Heart left ventricle (tissue), 16 donors: Measurements from ENCODE around the gene FAM193B. TPM values are rescaled to one million over a fixed set of nuclear protein-coding genes. Genes with fewer than 3 reads are reported as not detected.

Experiments
- ATAC-seq, 4 donors: fragments of 200-7000 bp; cut with Tn5 transposase; one replicate each; pipeline ENCODE4 v1.9.1; 2020 to 2022; ENCODE audit warnings: moderate library complexity in 4 of 4, mild to moderate bottlenecking in 3 of 4, moderate number of reproducible peaks in 1 of 4
- DNase-seq, 5 donors: peaks; one replicate each; pipeline ENCODE4 v3.0.0-alpha.2; 2020
- H3K27ac ChIP-seq, 12 donors: fragments of 200-600 bp; sonication (generic) in 4 of 12; one replicate each; pipeline versions ENCODE4 v1.5.0 to v1.8.0; 2016 to 2022; ENCODE audit warnings: mild to moderate bottlenecking in 2 of 12
- H3K27me3 ChIP-seq, 9 donors: fragments of 200-600 bp; sonication (generic) in 2 of 9; one replicate each; pipeline versions ENCODE4 v1.5.1 to v1.8.0; 2016 to 2022; ENCODE audit warnings: mild to moderate bottlenecking in 3 of 9
- H3K36me3 ChIP-seq, 9 donors: fragments of 200-600 bp; sonication (generic) in 2 of 9; one replicate each; pipeline versions ENCODE4 v1.5.0 to v1.8.0; 2018 to 2022; ENCODE audit warnings: mild to moderate bottlenecking in 2 of 9
- H3K4me1 ChIP-seq, 12 donors: fragments of 200-600 bp; sonication (generic) in 4 of 12; one replicate each; pipeline versions ENCODE4 v1.5.0 to v1.8.0; 2016 to 2022; ENCODE audit warnings: mild to moderate bottlenecking in 3 of 12
- H3K4me3 ChIP-seq, 12 donors: fragments of 200-600 bp; sonication (generic) in 4 of 12; one replicate each; pipeline versions ENCODE4 v1.5.0 to v1.8.0; 2017 to 2022; ENCODE audit warnings: mild to moderate bottlenecking in 9 of 12, moderate library complexity in 4 of 12
- H3K9me3 ChIP-seq, 12 donors: fragments of 200-600 bp; sonication (generic) in 4 of 12; one replicate each; pipeline versions ENCODE4 v1.5.0 to v1.8.0; 2016 to 2022; ENCODE audit warnings: mild to moderate bottlenecking in 1 of 12
- CTCF ChIP-seq, 12 donors: fragments of 200-600 bp; sonication (generic) in 4 of 12; IDR thresholded peaks; one replicate each; pipeline versions ENCODE4 v1.5.0 to v1.8.0; 2018 to 2022; ENCODE audit warnings: antibody characterized with exemption in 12 of 12, mild to moderate bottlenecking in 5 of 12
- POLR2A ChIP-seq, 2 donors: fragments of 450-650 bp; IDR thresholded peaks; one replicate each; pipeline ENCODE4 v1.6.1; 2017; ENCODE audit warnings: antibody characterized with exemption in 2 of 2, mild to moderate bottlenecking in 2 of 2, moderate library complexity in 2 of 2
- WGBS, 4 donors: extraction: QIAGEN DNeasy Blood & Tissue Kit in 2 of 4; methylation state at CpG; one replicate each; pipeline versions ENCODE4 v1.1.5 to v1.1.7; 2013 to 2018; 5-methylcytosine and 5-hydroxymethylcytosine counted together
- intact Hi-C, 10 donors: fragments of 100-400 bp; cut with DNase I; formaldehyde crosslinking; loops; one replicate each; pipeline versions ENCODE4 v1.11.1 to v1.14.2; 2022
- polyA plus RNA-seq, 2 donors: library from polyadenylated mRNA; stranded (reverse); fragments of 200-250 nt; gene quantifications; one replicate each; pipeline ENCODE4 v1.2.3, GENCODE V29; 2013
- total RNA-seq, 9 donors: library from RNA; depleted of rRNA in 2 of 9; stranded (reverse); fragments of >200 nt in 2 of 9; fragmentation: NEBNext Ultra II Directional in 3 of 9; extraction: Animal tissue kit (Norgen Biotek cat#: 25700) in 3 of 9; gene quantifications; one replicate each; pipeline versions ENCODE4 v1.1.0 to v1.2.4, GENCODE V29; 2016 to 2023
- donor health status: ischemic (EF 13 %, LVEDD 7.1; RV severe dilation, severe dysfunction).
- donor health status: healthy with polysubstance abuse.
- donor health status: DM: no; HTN: yes; CAD: no.
- donor health status: DM: no; HTN: no; CAD: no.
- donor health status: ischemic (EF 25% LVEDD 6.9; RV normal size, moderate dysfunction).
- donor health status: ischemic (EF 25% LVEDD 5.7; RV mildly dilated, moderate dysfunction).
- donor health status: healthy.
- donor health status: DM: yes; HTN: yes; CAD: no.
- donor health status: ischemic (EF 35%, LVEDD 5.7; RV mildly dilated, moderate dysfunction).
- donor health status: nonischemic (EF 11% LVEDD 7.7; RV severe dilation, severe dysfunction).
- donor health status: DM: yes; HTN: yes; CAD: no.
- donor health status: PGD.
- donor health status: ischemic (EF 29% LVEDD 5.4; RV normal size, mild dysfunction).
- donor health status: nonischemic (EF 23%, LVEDD 6.1; RV moderate dilation, normal function).

The FAM193B gene
- total and polyA plus RNA-seq, 11 donors = 13.1 to 58.9 (median 20.2) TPM

GRCh38 chr5:177505075-177505474, 49.3 kb downstream of the FAM193B start:
- no peaks in the 10 kb centered on the region for H3K27me3 ChIP-seq
- no peak overlapping the region for H3K27ac ChIP-seq
- intact Hi-C loops = loop anchor here in 1 of 10 donors (10.0 kb wide), 1 partner anchor 190 kb away; the partner anchor contains the start of gene MXD3
- ATAC-seq = no peak
- H3K4me3 ChIP-seq = no peak overlapping the region
- no peak for DNase-seq
- no peaks in the 10 kb centered on the region for H3K9me3 ChIP-seq
- WGBS, 4 donors = 98 to 100% (median 98%) methylated on average over 1 to 4 of the region's 4 CpGs; no CpG with 5 or more reads in 1 of the 4 donors
- peaks cover 0 to 20% (median 0%) of the 10 kb centered on the region in 9 donors for H3K36me3 ChIP-seq
- peaks cover 0 to 38% (median 10%) of the 10 kb centered on the region in 12 donors for H3K4me1 ChIP-seq
- TF ChIP-seq POLR2A (IDR thresholded peaks at IDR 0.05) = no peak
- TF ChIP-seq CTCF (IDR thresholded peaks at IDR 0.05) = no peak

- intact Hi-C loops = loop anchor here in 4 of 10 donors (5.0 to 10.0 kb wide), 4 partner anchors 97 to 190 kb away; partner anchors contain the start of genes F12 (in 1 of the 4), MXD3 (in 1 of the 4) and PFN3 (in 1 of the 4)
- no peaks in the 10 kb centered on the region for H3K27me3 ChIP-seq
- H3K27ac ChIP-seq = no peak overlapping the region
- H3K4me3 ChIP-seq = no peak overlapping the region
- ATAC-seq (no peak), DNase-seq (peak in 1 of 5 donors; percentile 67)
- no peak for TF ChIP-seq CTCF (IDR thresholded peaks at IDR 0.05)
- TF ChIP-seq POLR2A (IDR thresholded peaks at IDR 0.05) = no peak
- H3K4me1 ChIP-seq = peaks cover 0 to 31% (median 10%) of the 10 kb centered on the region in 12 donors
- peaks cover 0 to 20% (median 0%) of the 10 kb centered on the region in 9 donors for H3K36me3 ChIP-seq
- H3K9me3 ChIP-seq = no peaks in the 10 kb centered on the region
- WGBS, 4 donors = 94 to 95% (median 94%) methylated on average over 29 to 47 of the region's 47 CpGs
Observed at GRCh38 chr5:177504086-177505056, 50.0 kb downstream of the FAM193B start.

- TF ChIP-seq POLR2A (IDR thresholded peaks at IDR 0.05) (no peak), CTCF (IDR thresholded peaks at IDR 0.05) (no peak)
- intact Hi-C loops = loop anchor here in 4 of 10 donors (5.0 to 10.0 kb wide), 4 partner anchors 96 to 189 kb away; partner anchors contain the start of genes F12 (in 1 of the 4), MXD3 (in 1 of the 4) and PFN3 (in 1 of the 4)
- ATAC-seq (no peak), DNase-seq (peak in 1 of 5 donors; percentile 53)
- H3K4me3 ChIP-seq = no peak overlapping the region
- 91 to 93% (median 93%) methylated on average over 14 to 24 of the region's 24 CpGs for WGBS, 4 donors
- H3K36me3 ChIP-seq = peaks cover 0 to 20% (median 0%) of the 10 kb centered on the region in 9 donors
- H3K27me3 ChIP-seq = no peaks in the 10 kb centered on the region
- no peaks in the 10 kb centered on the region for H3K9me3 ChIP-seq
- H3K27ac ChIP-seq = no peak overlapping the region
- H3K4me1 ChIP-seq = peaks cover 0 to 28% (median 11%) of the 10 kb centered on the region in 12 donors
Observed at GRCh38 chr5:177503351-177504085, 50.8 kb downstream of the FAM193B start.
